ENCODE results near the gene GRWD1.

DNA sequence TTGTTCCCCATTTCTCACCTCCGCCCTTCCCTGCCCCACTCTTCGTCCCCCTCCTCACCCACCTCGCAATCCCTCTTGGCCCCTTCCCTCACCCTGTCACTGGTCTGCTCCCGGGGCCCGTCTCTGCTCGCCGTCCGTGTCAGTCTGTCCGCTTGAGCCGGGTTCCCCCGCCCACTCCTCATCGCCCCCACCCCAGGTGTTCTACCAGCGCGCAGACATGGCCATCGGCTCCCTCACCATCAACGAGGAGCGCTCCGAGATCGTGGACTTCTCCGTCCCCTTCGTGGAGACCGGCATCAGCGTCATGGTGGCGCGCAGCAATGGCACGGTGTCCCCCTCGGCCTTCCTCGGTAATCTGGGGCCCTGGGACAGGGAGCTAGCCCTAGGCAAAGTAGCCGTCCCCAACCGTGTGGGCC lies 30.0 kb upstream of the GRWD1 start:
- TF ChIP-seq POLR2A (IDR thresholded peaks at IDR 0.05) (no peak), CTCF (IDR thresholded peaks at IDR 0.05) (no peak)
